Measurements from ENCODE around the gene GATC.

The GATC gene

GRCh38 chr12:120497524-120498150 lies 51.4 kb downstream of the GATC start:
- no peak for DNase-seq (ENCODE audit: low spot score)

GRCh38 chr12:120498870-120499515 lies 52.7 kb downstream of the GATC start:
- DNase-seq (ENCODE audit: low spot score): no peak

- DNase-seq (ENCODE audit: low spot score): no peak
Measured at GRCh38 chr12:120500581-120500980, 54.3 kb downstream of the GATC start.

GRCh38 chr12:120504587-120504986 lies 58.3 kb downstream of the GATC start:
- no peak for DNase-seq (ENCODE audit: low spot score)

GRCh38 chr12:120508537-120508936 lies 62.3 kb downstream of the GATC start:
- DNase-seq (ENCODE audit: low spot score): no peak
